ENCODE data around the gene IDS.
"Not testable (repeated sequence)": the region's sequence is repeated elsewhere in the genome, so short reads cannot be mapped to it uniquely, and the experiment has no call there.

IDS gene

GRCh38 chrX:149526318-149527033, 21.4 kb upstream of the IDS start:
- DNase-seq = not testable (repeated sequence)

DNA sequence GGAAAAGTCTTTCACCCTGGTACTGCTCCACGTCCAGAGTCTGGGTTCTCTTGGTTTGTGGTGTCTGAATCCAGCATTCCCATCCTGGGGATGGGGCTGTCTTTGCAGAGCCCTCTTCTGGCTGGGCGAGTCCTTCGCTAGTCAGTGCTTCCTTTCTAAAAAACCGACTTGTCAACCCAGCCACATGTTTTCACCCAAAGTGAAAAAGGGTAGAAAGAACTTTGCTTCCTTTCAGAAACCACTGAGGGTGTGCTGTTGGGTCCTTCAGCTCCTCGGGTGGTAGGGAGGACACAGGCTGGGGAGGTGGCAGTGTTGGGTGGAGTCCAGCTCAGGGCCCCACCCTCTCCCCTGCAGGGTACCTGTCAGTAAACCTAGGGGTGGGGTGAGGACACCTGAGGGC, 20.8 kb upstream of the IDS start:
- DNase-seq = not testable (repeated sequence)

DNA sequence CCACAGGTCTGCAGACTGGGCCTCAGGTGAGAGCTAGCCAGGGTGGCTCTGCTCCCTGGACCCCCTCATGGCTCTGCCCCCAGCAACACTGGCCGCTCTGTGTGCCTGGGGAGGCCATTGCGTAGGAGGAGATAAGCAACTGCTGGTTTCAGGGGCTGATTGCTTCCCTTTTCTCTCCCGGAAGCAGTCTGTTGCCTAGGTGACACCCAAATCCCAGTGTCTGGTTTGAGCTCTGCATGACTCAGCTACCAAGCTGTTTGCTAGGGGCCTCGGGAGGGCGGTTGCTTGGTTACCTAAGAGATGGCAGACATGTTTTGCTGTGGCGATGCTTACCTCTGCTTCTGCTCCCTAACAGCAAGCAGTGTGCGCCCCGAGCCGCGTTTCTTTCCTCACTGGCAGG, 20.3 kb upstream of the IDS start:
- DNase-seq = not testable (repeated sequence)

GRCh38 chrX:149522916-149523315, 17.8 kb upstream of the IDS start:
- no peak for DNase-seq

DNA sequence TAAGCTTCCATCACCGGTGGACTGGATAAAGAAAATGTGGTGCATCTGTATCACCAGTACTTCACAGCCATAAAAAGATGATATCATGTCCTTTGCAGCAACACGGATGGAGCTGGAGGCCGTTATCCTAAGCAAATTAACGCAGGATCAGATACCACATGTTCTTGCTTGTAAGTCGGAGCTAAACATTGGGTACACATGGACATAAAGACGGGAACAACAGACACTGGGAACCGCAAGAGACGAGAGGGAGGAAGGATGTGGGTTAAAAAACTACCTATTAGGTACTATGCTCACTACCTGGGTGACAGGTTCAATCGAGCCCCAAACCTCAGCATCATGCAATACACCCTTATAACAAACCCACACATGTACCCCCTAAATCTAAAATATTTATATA, 16.3 kb upstream of the IDS start:
- no peak for DNase-seq

- not testable (repeated sequence) for DNase-seq
Measured at GRCh38 chrX:149520636-149521277, 15.7 kb upstream of the IDS start.

GRCh38 chrX:149518236-149518635, 13.1 kb upstream of the IDS start:
- no peak for DNase-seq

GRCh38 chrX:149517308-149517707, 12.2 kb upstream of the IDS start:
- no peak for DNase-seq

DNA sequence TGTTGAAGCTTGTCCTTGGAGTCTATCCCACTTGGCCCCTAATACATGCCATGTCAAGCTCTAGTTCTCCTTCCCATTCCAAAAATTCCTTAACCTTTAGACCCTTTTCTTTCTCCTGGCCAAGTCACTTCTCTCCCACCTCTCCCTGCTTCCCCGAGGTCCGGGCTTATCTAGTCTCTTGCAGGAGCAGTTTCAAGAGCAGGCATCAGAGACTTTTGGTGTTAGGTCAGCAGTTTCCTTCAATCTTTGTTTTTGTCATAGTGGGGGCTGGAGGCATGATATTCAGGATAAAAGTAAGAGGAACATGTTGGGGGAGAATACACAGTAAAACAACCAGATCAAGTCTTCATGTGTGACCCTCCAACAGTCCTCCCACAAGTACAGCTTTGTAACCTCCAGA, 11.5 kb upstream of the IDS start:
- DNase-seq = no peak

DNA sequence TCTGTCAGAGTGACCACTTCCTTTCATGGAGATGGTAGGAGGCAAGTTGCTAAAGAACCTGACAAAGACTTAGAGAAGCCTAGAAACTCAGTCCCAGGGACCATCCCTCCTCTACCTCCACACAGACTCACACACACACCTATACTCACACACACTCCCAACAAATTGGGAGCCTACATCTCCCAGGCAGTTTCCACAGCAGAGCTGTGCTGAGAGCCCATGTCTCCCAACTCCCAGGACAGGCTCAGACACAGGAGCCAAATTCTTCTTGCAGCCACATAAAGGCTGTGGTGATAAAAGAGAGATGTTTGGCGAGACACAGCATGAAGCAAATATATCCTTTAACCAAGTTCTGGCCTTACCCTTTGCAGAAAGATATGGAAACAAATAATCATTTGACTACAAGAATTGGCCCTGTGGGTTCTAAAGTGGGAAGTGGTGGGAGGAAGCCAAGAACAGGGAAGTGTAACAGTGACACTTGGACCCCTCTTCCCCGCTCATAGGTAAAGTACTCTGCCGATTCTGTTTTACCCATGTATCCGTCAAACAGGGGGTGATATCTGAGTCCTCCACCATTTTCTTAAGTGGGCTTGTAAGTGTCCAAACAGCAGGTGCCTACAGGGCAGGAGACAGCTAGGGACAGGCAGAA, 11.0 kb upstream of the IDS start:
- no peak for DNase-seq

DNA sequence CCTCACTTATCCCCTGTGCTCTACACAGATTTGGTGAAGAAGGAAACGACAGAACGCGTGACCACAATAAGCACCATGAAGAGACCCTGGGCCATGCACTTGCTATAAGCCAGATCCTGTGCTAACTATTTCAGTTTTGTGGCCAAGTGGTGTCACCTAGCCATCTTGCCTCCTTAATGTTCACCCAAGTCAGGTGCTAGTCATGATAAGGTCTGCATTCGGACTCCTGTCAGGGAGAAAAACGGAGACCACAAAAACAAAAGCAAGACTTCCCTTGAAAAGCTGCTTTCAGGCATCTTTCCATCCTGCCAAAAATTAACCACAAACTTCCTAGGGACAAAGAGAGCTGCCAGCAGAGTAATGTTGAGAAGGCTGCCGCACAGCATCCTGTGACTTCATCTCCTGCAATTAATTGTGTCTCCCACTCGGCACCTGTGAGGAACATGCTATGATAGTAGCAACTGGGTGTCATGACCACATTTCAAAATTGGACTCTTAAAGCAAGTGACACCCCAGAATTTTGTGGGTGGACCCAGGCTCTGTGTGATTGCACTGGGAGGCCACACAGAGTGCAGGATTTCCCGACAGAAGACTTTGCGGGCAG, 8.8 kb upstream of the IDS start:
- DNase-seq = no peak

DNA sequence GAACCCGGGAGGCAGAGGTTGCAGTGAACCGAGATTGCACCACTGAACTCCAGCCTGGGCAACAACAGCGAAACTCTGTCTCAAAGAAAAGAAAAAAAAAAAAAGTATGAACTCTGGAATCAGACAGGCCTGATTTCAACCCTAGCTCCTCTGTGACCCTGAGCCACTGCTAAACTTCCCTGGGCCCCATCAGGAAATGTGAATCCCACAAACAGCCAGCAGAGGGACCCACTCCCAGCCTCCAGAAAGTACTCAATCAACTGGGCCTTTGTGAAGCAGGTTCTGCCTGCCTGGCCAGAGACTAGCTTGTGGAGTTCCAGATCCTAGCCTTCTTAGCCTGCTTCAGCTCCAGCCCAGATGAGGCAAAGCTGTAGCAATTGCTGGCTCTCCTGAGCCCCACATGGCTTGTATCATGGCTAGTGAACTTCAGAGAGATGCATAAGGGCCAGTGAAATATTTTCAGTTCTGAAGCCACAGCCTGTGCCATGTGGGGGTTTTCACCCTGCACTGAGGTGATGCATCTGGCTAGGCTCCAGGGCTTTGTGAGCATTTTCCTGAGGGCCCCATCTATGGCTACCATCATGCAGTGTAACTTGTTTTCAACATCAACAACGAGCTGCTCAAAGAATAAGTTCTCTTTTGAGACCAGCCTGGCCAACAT, 7.2 kb upstream of the IDS start:
- DNase-seq = no peak

DNA sequence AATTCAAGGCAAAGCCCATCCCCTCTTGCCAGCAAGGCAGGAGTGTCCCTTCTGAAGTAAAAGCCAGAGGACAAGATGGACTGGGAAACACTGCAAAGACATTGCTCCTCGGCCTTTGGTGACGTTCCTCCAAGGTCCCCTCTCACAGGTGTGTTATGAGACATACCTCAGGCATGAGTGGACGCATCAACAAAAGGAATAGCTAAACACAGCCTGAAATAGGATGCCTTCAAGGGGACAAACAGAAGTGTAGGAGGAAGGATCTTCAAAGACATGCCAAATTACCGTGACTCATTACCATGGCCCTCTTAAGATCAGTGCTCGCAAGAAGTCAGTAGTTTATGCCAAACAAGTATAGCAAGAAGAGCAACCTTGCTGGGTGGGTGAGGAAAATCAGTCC, 6.0 kb upstream of the IDS start:
- no peak for DNase-seq

- DNase-seq = no peak
Measured at GRCh38 chrX:149510386-149510785, 5.3 kb upstream of the IDS start.

- DNase-seq = no peak
Measured at GRCh38 chrX:149508467-149508866, 3.4 kb upstream of the IDS start.

GRCh38 chrX:149506349-149506748, 1.2 kb upstream of the IDS start:
- DNase-seq = no peak

DNA sequence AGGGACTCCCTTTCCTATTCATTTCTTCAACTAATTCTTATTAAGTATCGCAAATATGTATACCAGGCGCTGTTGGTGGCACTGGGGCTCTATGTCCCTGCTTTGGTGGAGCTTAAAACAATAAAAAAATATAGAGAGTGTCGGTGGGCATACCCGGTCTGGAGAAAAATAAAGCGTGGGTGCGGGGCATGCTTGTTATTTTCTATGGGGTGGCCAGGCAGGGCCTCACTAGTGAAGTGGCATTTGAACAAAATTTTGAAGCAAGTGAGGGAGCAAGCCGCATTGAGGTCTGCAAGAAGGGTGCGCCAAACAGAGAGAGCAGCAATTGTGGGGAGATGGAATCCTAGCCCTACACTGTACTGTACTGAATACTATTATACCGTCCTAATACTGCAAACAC, 565 bp upstream of the IDS start:
- no peak for DNase-seq

DNA sequence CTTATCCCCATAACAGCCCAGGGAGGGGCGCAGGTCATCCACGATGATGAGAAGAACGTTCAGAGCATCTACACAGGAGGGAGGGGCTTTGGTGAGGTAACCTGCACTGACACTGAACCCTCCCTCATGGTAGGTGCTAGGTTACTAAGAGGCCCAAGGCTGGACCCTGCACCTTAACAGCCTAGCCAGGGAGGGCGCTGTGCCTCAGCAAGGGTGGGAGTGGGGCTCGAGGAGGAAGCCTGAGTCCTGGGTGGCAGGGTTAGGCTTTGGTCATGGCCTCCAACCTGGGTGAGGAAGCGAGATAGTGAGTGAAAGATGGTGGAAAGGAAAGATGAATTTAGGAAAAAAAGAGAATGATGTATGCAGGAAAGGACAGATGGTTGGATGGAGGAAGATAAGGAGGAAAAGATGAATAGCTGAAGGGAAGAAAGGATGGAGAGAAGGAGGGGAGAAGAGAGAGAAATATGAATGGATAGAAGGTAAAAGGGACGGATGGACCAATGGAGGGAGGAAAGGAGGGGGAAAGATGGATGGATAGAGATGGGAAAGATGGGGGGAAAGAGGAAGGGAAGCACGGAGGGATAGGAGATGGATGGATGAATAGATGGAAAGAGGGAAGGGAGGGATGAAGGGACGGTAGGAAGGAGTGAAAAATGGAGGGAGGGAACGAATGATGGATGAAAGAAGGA, 736 bp downstream of the IDS start:
- no peak for DNase-seq

DNA sequence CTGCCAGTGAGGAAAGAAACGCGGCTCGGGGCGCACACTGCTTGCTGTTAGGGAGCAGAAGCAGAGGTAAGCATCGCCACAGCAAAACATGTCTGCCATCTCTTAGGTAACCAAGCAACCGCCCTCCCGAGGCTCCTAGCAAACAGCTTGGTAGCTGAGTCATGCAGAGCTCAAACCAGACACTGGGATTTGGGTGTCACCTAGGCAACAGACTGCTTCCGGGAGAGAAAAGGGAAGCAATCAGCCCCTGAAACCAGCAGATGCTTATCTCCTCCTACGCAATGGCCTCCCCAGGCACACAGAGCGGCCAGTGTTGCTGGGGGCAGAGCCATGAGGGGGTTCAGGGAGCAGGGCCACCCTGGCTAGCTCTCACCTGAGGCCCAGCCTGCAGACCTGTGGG, 1.7 kb downstream of the IDS start:
- not testable (repeated sequence) for DNase-seq

- DNase-seq = not testable (repeated sequence)
Measured at GRCh38 chrX:149502923-149503322, 2.2 kb downstream of the IDS start.

DNA sequence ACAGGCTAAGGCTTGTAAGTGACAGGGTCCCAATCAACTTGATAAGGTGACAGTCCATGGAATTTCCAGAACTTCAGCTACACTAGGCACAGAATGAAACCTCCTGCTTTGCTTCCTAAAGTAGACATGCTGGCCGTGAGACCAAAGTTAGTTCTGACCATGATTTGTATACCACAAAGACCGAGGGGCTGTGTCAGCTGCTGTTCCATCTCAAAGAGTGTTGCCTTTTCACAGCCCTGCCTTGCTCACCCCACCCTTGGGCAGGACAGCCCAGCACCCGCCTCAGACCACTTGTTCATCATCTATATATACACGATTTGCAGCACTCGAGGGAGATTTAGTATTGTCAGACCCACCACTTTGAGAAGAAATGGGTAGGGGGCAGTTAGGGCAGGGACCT, 5.3 kb downstream of the IDS start:
- DNase-seq = no peak

DNA sequence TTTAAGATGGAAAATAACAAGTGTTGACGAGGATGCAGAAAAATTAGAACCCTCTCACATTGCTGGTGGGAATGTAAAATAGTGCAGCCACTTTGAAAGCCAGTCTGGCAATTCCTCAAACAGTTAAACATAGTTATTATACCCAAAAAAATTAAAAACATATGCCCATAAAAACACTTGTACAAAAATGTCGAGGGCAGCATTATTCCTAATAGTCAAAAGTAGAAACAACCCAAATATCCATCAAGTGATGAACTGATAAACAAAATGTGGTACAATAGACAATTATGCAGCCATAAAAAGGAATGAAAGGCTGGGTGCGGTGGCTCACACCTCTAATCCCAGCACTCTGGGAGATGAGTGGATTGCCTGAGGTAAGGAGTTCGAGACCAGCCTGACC, 6.3 kb downstream of the IDS start:
- no peak for DNase-seq

- no peak for DNase-seq
Measured at GRCh38 chrX:149497626-149498025, 7.5 kb downstream of the IDS start.
